Measurements from ENCODE around the gene KRTAP4-2.
"Not testable (repeated sequence)": the region's sequence is repeated elsewhere in the genome, so short reads cannot be mapped to it uniquely, and the experiment has no call there.

Gene KRTAP4-2

DNA sequence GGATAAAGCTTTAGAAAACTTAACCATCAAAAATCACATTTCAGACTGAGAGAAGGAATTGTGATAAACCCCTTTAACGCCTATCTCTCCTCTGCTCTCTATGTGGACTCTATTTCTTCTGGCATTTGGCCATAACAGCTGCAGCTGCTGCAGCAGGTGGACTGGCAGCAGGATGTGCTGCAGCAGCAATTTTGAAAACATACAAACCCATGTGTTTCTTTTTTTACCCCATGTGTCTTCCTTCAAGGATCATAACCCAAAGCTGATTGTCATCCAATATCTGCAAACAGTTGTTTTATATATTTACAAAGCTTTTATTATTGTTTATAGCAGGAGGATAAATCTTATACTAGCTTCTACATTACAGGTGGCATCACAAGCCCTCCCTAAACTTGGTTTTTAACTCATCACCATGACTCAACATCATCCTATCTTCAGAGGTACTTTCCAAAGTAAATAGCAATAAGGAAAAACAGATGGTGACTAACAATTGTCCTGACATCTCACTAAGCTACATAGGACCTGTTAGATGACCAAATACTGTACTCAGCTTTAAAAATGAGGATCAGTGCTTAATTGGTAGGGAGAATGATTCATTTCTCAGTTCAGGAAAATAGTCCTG is 33.9 kb upstream of the KRTAP4-2 start:
- no peak overlapping the region for H3K27ac Mint-ChIP-seq
- peaks cover 20% of the 10 kb centered on the region for H3K27me3 Mint-ChIP-seq (ENCODE audit: low read depth)
- no peaks in the 10 kb centered on the region for H3K36me3 Mint-ChIP-seq (ENCODE audit: low read depth)
- peaks cover 6% of the 10 kb centered on the region for H3K4me1 Mint-ChIP-seq
- peaks cover 14% of the 10 kb centered on the region for H3K9me3 Mint-ChIP-seq
- H3K4me3 Mint-ChIP-seq = no peak overlapping the region
- TF ChIP-seq, protein P1, sequence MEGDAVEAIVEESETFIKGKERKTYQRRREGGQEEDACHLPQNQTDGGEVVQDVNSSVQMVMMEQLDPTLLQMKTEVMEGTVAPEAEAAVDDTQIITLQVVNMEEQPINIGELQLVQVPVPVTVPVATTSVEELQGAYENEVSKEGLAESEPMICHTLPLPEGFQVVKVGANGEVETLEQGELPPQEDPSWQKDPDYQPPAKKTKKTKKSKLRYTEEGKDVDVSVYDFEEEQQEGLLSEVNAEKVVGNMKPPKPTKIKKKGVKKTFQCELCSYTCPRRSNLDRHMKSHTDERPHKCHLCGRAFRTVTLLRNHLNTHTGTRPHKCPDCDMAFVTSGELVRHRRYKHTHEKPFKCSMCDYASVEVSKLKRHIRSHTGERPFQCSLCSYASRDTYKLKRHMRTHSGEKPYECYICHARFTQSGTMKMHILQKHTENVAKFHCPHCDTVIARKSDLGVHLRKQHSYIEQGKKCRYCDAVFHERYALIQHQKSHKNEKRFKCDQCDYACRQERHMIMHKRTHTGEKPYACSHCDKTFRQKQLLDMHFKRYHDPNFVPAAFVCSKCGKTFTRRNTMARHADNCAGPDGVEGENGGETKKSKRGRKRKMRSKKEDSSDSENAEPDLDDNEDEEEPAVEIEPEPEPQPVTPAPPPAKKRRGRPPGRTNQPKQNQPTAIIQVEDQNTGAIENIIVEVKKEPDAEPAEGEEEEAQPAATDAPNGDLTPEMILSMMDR (IDR thresholded peaks at IDR 0.05; ENCODE audit: unreplicated experiment in 3 of 3) = no peak

DNA sequence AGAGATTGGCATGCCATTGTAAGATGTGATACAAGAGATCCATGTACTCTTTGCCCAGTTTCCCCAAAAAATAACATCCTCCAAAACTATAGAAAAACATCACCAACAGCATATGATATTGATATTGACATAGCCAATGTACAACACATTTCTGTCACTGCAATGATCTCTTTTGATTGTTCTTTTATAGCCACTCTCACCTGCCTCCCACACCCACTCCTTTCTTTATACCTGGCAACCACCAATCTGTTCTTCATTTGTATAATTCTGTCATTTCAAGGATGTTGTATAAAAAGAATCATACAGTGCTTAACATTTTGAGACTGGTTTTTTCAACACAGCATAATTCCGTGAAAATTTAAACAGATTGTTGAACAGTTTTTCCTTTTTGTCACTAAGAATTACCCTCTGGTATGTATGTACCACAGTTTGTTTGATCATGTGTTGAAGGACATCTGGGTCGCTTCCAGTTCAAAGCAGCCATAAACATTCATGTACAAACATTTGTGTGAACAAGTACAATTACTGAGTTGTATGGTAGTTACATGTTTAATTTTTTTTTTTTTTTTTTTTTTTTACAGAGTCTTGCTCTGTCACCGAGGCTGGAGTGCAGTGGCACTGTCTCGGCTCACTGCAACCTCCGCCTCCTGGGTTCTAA is 21.5 kb upstream of the KRTAP4-2 start:
- Mint-ChIP-seq H3K4me1 (no peaks in the 10 kb centered on the region), H3K27me3 (ENCODE audit: low read depth) (peaks cover 4% of the 10 kb centered on the region), H3K4me3 (no peak overlapping the region), H3K27ac (no peak overlapping the region), H3K9me3 (peaks cover 10% of the 10 kb centered on the region), H3K36me3 (ENCODE audit: low read depth) (no peaks in the 10 kb centered on the region)
- TF ChIP-seq, protein P1 (IDR thresholded peaks at IDR 0.05; ENCODE audit: unreplicated experiment in 3 of 3) = no peak

DNA sequence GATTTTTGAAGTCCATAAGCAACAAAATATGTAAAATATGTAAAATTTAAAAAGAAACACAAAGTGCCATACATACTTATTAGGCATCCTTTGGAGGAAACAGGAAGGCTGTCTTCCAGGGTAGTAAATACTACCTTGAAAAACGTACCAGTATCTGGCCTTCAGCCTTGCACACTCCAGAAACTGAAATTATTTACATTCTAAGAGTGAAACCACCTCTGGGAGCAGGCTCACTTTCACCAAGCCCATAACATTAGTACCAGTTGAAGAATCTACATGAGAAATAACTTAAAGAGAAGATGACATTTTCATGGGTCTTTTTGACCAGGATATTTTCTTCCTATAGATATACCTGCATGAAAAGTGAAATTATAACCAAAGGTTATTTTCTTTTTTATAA is 18.0 kb upstream of the KRTAP4-2 start:
- H3K4me1 Mint-ChIP-seq = no peaks in the 10 kb centered on the region
- H3K27me3 Mint-ChIP-seq (ENCODE audit: low read depth) = peaks cover 4% of the 10 kb centered on the region
- no peaks in the 10 kb centered on the region for H3K36me3 Mint-ChIP-seq (ENCODE audit: low read depth)
- H3K9me3 Mint-ChIP-seq = peaks cover 12% of the 10 kb centered on the region
- no peak overlapping the region for H3K4me3 Mint-ChIP-seq
- H3K27ac Mint-ChIP-seq = no peak overlapping the region
- TF ChIP-seq, protein P1 (IDR thresholded peaks at IDR 0.05; ENCODE audit: unreplicated experiment in 3 of 3) = no peak

DNA sequence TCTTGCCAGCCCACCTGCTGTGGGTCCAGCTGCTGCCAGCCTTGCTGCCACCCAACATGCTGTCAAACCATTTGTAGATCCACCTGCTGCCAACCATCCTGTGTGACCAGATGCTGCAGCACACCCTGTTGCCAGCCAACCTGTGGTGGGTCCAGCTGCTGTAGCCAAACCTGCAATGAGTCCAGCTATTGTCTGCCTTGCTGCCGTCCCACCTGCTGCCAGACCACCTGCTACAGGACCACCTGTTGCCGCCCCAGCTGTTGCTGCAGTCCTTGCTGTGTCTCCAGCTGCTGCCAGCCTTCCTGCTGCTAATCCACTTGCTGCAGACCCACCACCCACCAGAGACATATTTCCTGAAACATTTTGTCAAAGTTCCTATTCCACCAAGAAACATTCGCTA is 12.3 kb upstream of the KRTAP4-2 start:
- Mint-ChIP-seq H3K9me3 (peaks cover 2% of the 10 kb centered on the region), H3K27ac (no peak overlapping the region), H3K36me3 (ENCODE audit: low read depth) (no peaks in the 10 kb centered on the region), H3K4me1 (no peaks in the 10 kb centered on the region), H3K4me3 (no peak overlapping the region), H3K27me3 (ENCODE audit: low read depth) (peaks cover 13% of the 10 kb centered on the region)
- TF ChIP-seq, protein P1 (IDR thresholded peaks at IDR 0.05; ENCODE audit: unreplicated experiment in 3 of 3) = no peak

DNA sequence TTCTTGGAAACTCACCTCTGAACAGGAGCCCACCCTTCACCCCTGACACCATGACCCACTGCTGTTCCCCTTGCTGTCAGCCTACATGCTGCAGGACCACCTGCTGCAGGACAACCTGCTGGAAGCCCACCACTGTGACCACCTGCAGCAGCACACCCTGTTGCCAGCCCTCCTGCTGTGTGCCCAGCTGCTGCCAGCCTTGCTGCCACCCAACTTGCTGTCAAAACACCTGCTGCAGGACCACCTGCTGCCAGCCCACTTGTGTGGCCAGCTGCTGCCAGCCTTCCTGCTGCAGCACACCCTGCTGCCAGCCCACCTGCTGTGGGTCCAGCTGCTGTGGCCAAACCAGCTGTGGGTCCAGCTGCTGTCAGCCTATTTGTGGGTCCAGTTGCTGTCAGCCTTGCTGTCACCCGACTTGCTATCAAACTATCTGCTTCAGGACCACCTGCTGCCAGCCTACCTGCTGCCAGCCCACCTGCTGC is 11.9 kb upstream of the KRTAP4-2 start, which contains the start of gene KRTAP9-1:
TSS of gene KRTAP9-1 (plus strand) at position 51 of the 482 bp plus-strand sequence. CDS start at position 51, 0 bp downstream.
- H3K9me3 Mint-ChIP-seq; H3K4me1 Mint-ChIP-seq; H3K36me3 Mint-ChIP-seq (ENCODE audit: low read depth); H3K27ac Mint-ChIP-seq; H3K4me3 Mint-ChIP-seq: not testable (repeated sequence)
- H3K27me3 Mint-ChIP-seq (ENCODE audit: low read depth) = peaks cover 13% of the 10 kb centered on the region

DNA sequence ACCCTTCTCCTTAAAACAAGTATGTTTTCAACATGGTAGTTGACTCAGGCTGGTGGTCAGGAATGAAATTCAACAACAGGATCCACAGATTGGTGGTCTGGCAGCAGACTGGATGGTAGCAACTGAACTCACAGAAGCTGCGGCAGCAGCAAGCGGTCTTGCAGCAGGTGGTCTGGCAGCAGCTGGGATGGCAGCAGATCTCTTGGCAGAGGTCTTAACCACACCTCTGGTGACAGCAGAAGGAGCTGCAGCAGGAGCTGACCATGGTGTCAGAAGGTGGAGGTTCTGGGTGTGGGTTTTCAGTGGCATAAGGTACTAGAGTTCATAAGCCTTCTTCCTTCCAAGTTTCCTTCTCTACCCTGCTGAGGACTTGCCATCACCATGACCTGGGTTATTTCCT is 8.9 kb upstream of the KRTAP4-2 start:
- Mint-ChIP-seq H3K4me1 (no peaks in the 10 kb centered on the region), H3K27ac (no peak overlapping the region), H3K9me3 (peaks cover 7% of the 10 kb centered on the region), H3K36me3 (ENCODE audit: low read depth) (no peaks in the 10 kb centered on the region), H3K4me3 (no peak overlapping the region), H3K27me3 (ENCODE audit: low read depth) (peaks cover 19% of the 10 kb centered on the region)
- TF ChIP-seq, protein P1 (IDR thresholded peaks at IDR 0.05; ENCODE audit: unreplicated experiment in 3 of 3) = no peak
